ENCODE measurements around the gene LDLRAD4.

The LDLRAD4 gene

DNA sequence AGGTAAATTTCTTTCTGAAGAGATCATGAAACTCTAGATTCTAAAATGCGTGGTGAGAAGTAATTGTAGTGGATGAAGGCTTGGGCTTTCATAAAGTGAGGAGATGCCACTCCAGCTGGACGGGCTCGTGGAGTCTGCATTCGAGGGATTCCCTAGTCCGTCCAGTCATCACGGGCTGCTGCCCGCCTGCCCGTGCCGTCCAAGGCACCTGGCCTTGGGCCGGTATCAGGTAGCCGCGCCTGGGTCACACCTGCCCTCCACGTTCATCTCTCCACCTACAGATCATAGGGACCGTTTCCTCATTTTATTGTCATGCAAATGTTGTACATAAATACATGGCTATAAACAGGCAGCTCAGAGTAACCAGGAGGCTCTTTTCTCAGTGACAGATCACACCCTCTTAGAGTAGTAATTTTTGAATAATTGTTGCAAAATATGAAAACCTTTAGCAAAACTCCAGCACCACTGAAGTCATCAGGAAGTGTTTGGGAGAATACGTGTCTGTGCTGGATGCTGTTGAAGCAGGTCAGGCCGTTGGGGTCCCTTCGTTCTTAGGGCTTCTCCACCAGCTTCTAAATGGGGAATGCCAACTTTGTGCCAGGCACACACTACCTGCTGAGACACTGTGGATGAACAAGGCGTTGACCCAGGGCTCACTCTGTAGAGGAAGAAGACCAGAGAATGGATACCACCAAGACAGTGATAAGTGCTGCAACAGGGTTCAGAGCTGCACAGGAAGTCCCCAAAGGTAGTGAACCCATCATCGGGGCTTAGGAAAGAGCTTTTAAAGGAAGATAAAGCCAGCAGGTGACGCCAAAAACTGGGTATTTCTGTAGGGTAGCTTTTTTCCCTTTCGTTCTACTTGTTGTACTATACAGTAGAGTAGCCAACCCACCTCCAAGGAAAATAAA lies 395.3 kb downstream of the LDLRAD4 start:
- no peak for DNase-seq

DNA sequence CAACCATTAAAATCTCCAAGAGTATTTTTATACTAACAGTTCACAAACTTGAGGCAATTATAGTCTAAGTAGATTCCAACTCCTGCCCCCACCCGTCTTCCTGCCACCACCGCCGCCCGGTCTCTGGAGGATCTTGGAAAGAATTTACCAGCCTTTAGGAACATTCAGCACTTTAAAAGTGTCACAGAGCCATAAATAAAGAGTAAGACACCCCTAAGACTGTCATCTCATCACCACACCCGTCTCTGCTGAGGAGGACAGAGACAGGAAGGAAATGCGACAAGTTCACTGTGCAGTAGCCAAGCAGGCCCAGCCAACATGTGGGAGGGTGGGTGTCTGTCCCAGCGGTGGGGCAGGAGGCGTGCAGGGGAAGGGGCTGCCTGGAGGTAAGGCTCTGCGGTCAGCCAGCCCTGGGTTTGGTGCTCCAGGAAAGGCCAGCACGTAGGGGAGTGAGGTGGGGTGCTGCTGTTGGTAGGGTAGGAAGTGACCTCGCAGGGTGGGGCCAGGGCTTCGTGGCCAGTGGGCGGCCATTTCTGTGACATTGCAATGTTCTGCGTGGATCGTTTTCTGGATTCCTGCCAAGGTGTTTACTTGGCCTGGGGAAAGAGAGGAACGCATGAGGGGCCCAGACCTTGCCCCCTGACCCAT lies 396.2 kb downstream of the LDLRAD4 start:
- peak; percentile 66 to 85 for DNase-seq

DNA sequence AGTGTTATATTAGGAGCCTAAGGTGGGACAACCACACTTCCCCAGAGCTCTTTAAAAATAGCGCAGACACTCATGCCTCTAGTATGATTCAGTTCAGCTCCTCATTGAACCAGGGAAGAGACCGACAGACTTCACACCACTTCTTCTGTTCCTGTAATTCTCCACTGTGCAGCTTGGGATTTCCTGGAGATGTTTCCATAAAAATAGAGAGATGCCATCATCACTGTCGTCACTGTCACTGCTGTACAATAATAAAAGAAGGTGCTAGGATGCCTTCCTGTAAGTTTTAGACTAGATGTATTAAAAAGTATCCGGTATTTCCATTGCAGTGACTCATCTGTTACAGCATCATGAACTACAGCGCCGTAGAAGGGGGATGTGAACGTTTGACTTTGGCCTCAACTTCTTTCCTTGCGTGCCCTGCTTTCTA lies 396.9 kb downstream of the LDLRAD4 start:
- DNase-seq: peak; percentile 65 to 71

DNA sequence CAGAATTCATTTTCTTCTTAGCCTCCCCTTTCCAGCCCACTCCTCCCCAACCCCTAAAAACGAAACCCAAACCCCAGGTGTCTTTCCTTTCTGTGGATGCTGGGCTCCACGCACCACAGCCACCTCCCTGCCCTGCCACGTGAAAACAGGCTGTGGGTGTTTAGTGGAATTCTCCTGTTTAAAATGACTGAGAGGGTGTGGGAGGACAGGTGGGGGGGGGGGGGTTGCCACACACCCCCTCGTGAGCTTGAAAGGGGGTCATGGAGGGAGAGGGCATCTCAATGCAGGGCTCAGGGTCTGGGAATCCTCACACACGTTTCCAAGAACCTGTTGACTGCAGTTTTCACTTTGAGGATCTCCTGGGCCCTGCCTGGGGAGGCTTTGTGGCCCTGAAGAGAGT lies 397.5 kb downstream of the LDLRAD4 start:
- no peak for DNase-seq

DNA sequence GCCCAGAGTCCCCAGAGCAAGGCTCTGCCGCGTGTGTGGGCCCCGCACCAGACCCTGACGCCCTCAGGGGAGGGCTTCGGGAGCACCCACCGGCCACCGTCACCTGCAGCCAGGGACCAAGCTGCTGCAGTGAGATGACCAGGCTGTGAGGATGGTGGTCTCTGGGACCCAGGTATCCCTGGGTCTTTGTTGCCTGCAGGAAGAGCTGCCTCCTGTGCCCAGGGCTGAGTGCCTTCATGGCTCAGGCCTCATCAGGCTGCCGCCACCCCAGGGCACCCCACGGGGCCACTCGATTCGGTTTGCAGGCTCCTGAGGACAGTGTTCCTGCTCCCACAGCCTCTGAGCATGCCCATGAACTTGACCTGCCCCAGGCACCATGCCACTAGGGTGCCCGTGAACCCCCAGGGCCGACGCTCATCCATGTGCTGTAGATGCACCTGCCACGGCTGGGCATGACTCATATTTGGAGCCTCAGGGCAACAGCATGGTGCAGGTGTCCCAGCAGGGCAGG lies 398.0 kb downstream of the LDLRAD4 start:
- DNase-seq: no peak

DNA sequence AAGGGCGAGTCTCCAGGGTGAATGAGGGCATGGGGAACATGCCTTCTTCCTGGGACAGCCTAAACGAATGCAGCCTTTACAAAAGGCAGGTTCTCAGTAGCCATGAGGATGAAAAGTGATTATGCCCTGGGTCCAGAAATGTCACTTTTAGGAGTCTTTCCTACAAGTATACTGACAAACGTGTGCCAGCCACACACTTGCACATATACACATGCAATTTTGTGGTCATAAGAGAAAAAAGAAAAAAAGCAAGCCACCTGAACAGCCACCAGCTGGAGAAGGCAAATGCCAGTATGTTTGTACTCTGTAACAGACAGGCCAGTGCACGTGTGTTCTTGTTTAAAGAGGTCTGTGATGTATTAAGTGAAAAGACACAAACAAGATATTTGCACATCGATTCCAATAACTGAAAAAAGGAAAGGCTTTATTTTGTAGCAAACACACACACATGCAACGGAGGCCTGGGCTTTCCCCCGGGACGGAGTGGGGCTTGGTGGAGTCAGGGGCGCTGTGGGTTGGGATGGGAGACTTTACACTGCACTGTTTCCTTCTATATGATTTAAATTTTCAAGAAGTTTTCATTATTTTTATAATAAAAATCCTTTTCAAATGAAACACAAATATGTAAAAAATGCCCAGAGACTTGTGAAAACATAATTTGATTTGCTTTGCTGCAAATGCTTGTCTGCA lies 399.4 kb downstream of the LDLRAD4 start:
- DNase-seq: no peak

DNA sequence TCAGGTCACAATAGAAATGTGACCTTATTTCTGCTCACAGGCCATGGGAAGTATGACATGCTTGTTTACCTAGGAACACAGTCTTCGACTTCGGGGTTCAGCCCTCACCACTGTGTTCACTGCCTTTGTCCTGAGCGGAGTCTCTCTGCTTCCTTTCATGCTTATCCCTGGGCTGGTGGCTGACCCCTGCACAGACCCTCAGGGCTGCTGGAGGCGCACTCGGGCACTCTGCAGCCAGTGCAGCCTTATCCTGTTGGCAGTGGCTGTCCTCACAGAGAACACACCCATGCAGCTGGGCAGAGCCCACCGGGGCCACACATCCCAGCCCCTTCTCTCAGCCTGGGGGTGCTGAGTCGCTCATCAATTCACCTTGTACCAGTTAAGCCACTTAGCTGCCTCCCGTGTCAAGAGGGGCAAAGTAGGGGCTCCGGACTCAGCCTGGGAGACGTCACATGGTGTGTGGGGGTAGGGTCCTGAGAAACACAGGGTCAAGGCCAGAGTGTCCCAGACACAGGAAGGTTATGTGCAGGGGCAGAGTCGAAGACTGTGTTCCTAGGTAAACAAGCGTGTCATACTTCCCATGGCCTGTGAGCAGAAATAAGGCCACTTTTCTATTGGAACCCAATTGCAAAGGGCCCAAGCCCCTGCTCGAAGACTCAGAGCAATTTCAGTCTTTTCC lies 400.3 kb downstream of the LDLRAD4 start:
- DNase-seq: no peak

GRCh38 chr18:13619505-13620205 lies 401.1 kb downstream of the LDLRAD4 start:
- DNase-seq: no peak

DNA sequence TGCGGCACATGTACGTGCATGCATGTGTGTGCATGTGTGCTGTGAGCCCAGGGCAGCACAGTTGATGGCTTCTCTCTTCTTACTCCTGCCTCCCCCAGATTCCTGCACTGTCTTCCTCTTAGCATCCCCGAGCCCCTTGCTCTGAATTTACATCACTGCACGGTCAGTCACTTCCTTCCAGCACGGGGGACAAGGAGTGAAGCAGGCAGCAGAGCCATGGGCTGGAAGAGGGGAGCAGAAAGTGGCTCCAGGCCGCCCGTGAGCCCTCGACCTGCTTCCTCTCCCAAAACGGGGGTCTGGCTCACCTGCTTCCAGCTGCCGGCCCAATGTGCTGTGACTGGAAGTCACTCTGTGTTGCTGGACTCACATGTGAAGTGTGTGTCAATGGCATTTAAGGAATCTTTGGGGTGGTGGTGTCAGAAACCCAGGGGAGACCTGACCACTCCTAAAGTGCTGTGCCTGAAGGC lies 401.7 kb downstream of the LDLRAD4 start:
- DNase-seq: no peak

DNA sequence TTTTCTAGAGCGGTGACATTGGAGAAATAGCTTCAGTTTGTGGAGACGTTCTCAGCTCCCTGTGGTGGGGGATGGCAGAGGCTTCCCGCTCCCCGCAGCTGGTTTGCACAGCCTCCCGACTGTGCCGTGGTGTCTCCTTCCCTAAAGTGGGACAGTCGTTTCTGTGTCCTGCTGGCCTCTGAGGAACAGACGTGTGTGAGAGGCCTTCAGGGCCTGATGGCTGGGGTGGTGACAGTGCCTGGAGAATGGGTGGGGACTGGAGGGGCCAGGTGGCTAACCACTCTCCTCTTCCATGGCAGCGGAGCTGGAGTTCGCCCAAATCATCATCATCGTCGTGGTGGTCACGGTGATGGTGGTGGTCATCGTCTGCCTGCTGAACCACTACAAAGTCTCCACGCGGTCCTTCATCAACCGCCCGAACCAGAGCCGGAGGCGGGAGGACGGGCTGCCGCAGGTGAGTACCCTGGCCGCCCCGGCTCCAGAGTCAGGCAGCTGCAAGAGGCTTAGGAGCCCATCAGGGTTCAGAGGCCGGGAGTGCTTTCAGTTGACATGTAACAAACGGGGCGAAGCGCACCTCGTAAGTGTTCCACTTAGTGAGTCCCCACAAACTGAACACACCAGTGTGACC lies 402.4 kb downstream of the LDLRAD4 start:
- no peak for DNase-seq

- no peak for DNase-seq
Observed at GRCh38 chr18:13621446-13621849, 402.9 kb downstream of the LDLRAD4 start.

GRCh38 chr18:13621886-13622619 lies 403.5 kb downstream of the LDLRAD4 start:
- DNase-seq: no peak

DNA sequence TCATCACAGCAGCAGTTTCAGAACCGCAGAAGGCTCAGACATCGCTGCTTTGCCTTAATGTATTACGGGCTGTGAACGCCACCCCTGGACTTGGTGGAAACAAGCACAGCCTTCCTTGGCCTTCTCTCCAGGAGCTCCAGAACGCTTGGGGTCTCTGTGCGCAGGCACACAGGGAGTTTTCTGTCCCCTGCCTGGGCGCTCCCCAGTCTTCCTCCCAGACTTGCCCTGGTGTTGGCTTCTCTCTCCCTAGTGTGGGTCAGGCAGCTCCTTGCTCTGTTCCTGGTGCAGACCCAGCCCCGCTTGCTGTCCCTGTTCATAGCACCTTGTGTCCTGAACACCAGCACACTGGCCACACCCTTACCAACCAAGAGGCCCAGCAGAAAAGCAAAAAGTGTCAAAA lies 404.2 kb downstream of the LDLRAD4 start:
- no peak for DNase-seq

DNA sequence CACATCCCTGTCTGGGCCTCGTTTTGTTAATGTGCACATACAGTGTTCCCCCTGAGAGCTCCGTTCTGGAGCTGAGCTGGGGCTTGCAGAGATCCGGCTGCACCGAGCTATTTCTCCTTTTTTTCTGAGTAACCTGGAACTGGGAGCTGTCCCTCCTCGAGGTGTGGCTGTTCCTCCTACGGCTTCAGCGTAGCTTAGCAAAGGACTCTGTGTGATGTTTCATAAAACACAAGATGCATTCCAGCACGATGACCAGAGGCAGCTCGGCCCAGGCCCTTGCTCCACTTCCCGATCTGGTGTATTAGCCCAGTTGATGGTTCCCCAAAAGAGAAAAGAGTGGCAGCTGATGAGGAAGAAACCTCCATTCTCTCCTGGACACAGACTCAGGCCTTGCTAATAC lies 404.8 kb downstream of the LDLRAD4 start:
- DNase-seq: peak in 1 of 2 experiments; percentile 17

- DNase-seq: no peak
Observed at GRCh38 chr18:13623871-13624270, 405.3 kb downstream of the LDLRAD4 start.

DNA sequence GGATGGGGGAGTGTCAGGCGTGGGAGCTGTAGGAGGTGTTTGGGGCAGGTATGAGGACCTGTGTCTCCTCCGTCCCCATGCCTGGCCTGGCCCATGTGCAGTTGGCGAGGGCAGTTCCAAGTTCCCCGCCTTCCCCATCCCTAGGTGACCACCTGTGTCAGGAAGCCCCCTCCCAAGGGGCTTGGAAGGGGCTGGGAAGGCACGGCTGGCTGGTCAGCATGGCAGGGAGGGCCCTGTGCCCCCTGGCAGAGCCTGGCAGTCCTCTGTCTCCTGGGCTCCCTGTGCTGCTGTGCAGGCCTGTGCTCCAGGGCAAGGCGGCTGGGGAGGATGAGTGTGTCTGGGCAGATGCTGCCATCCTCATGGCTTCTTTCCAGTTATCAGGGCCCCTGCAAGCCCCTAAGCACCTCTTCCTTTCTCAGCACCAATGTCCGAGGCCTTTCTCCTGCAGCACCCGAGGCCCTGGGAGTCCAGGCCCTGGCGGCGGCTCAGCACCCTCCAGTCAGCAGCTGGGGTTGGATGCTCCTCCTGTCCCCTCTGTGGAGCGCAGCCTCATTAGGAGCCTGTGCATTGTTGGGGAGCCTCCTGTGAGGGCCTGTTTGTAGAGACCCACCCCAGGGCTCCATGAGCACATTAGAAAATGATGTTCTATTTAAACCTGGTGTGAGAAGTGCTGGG lies 406.1 kb downstream of the LDLRAD4 start:
- DNase-seq: no peak

GRCh38 chr18:13625355-13625754 lies 406.8 kb downstream of the LDLRAD4 start:
- DNase-seq: no peak

GRCh38 chr18:13625843-13626543 lies 407.4 kb downstream of the LDLRAD4 start:
- no peak for DNase-seq

DNA sequence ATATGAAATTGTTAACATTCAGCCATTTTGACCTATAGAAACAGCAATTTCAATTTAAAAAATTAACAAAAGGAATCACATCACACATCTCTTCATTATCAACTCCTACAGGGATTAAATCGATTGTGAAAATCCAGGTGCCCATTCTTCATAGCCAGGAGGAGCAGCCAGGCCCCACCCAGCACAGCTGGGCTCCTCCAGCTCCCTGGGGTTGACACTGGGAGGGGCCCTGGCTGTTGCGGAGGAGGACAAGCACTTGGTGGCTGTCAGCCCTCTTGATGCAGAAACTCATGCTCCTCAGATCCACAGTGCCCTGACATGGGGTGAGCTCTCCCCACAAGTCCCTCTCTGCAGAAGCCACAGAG lies 408.0 kb downstream of the LDLRAD4 start:
- no peak for DNase-seq

- DNase-seq: no peak
Observed at GRCh38 chr18:13627639-13628038, 409.1 kb downstream of the LDLRAD4 start.

Data from Kasumi-1 (cell line).